Esophagus mucosa (tissue), 1 donor: ENCODE measurements around the gene MECR. TPM values are rescaled to one million over a fixed set of nuclear protein-coding genes. Genes with fewer than 3 reads are reported as not detected.

ENCODE experiments used
- ATAC-seq: fragments of 200-7000 bp; cut with Tn5 transposase; one replicate; pipeline ENCODE4 v1.9.1; 2020
- total RNA-seq: library from RNA; stranded (reverse); gene quantifications from one replicate; pipeline ENCODE4 v1.2.4, GENCODE V29; 2023
- donor health status: DM: yes; HTN: yes; CAD: no.

The MECR gene
- total RNA-seq, 1 donor from 2014 or later: 21.0 TPM

DNA sequence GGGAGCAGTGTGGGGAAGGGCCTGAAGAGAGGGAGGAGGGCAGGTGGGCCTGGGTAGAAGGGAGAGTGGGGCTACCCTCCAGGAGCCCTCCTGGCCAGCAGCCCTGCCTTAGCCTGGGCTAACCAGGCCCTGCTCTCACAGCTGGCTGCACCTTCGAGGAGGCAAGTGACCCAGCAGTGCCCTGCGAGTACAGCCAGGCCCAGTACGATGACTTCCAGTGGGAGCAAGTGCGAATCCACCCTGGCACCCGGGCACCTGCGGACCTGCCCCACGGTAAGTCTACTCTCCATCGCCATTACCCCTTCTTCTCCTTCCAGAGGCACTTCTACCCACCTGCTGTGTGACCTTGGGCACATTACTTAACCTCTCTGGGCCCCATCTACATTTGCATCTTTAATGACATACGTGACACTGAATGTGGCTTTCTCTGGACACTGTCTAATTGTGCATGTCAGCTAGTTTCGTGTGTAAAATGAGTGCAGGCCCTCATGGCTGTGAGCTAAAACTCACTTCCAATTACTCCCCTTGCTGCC lies 24.5 kb upstream of the MECR start:
- no peak for ATAC-seq

DNA sequence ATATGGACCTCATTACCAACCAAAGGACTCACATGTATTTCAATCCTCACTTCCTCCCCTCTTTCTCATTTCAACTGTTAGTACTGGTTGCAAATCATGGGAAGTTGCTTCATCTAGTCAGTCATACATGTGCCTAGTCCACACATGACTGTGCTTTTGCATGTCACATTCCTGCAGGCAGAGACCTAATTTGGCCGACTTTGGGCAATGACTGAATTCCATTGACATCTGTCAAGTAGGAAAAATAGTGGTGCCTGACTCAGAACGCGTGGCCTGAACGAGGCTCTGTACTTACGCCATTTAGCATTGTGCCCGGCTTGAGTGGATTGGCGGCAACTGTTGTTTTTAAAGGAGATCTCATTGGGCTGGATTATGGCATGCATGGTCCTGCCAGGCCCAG lies 23.6 kb upstream of the MECR start:
- ATAC-seq: no peak

DNA sequence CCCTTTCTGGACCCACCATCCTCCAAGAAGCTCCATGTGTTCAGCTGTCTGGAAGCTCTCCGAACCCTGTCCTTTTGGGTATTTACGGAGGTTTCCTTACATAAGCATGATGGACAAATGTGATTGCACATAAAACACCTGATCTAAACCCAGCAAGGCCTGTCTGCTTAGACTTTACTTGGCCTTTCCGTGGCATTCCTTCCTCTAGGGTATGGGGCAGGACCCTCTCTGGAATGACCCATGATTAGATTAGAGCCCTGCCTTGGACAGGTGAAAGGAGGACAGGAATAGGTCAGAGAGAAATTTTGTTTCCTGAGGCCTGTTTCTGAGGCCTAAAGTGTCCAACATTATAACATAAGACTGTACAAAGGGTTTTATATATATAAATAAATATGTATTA lies 22.4 kb upstream of the MECR start:
- ATAC-seq: no peak

DNA sequence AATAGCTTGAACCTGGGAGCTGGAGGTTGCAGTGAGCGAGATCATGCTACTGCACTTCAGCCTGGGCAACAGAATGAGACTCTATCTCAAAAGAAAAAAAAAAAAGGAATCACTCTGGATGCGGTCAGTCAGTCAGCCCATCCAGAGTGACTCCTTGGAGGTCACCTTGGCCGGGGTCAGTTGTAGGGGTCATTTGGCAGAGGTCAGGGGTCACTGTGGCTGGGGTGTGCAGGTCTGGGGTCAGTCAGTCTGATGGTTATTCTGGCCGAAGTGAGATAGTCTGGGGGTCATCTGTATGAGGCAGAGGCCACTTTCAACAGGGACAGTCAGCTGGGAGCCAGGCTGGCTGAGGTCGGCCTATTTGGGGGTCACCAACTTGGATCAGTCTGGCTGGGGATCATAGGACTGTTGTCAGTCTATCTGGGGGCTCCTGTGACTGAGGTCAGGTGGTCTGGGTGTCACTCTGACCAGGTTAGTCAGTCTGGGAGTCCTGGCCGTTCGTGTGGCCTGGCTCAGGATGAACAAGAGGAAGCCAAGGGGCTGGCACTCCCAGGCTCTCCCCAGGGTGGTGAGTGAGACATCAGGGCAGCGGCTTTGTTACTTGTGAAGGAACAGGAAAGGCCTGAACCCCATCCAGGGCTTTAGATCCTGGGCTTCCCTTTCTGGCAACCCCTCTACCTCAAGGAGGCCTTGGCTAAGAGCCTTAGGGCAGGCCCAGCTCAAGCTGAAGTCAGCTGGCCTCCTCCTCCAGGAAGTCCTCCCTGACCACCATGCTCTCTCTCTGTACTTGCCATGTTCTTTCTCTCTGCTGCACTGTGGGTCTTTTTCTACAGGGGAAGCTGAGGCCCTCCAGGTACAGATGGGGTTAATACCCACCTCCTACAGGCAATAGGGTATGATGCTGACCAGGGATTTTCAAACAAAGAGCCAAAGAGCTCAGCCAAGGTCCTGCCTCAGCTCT lies 20.7 kb upstream of the MECR start:
- no peak for ATAC-seq

DNA sequence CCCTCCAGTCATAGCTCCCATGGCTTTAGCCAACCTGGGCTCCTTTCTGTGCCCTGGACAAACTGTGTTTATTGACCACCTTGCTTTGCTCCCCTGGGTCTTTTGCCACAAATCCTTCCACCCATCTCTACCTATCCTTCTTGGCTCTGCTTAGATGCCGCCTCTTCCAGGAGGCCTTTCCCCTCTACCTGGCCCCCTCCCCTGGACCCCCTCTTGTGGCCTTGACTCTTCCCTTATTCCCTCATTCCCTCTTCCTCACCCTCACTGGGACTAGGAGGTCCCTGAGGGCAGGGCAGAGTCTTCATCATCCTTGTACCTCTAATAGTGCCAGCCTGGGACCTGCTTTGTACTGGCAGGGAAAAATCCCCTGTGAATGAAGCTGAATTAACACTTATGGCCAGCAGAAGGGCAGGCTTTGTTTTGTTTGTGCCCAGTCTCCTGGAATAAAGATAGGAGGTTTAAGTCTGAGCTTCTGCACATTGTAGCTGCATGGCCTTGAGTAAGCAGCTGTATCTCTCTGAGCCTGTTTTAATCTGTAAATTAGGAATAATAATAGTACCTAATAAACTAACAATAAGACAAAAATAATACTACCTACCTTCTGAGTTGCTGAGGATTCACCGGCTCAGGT lies 19.3 kb upstream of the MECR start:
- no peak for ATAC-seq

DNA sequence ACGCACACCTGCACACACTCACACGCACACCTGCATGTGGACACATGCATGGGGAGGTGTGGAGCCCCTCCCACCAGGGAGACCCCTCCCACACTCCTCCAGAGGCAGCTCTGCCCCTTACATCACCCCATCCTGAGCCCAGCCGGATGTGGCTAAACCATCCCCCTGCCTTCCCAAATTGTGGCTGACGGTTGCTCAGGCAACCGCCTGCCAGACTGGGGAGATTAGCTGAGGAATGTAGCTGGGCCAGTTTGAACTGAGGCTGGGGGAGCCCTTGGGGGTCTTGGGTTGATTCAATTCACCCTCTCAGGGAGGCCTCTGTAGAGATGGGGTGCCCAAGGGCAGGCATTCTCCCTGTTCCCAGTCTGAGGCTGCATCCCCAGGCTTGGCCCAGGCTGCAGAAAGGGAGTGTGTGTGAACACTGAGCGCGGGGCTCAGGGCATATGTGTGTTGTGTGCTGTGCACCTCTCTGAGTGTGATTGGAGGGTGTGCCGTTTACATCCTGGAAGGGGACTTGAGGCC lies 18.5 kb upstream of the MECR start:
- ATAC-seq: peak; percentile 16

DNA sequence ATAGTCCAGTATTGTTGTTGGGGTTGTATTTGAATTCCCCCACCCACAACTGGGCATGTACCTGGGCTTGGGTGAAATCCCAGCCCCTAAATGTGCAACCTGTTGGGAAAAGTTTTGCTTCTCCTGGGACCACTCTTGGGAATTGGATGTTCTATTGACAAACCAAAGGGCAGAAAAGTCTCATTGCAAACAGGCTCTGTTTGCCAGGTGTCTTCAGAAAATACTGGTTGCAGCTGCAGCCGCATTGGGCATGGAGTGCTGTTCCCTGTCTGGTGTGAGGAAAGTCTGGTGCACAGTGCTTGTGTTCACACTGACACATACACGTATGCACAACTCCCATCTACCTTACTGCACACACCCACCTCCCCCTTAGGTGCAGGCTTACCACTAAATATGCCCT lies 17.7 kb upstream of the MECR start:
- ATAC-seq: no peak

DNA sequence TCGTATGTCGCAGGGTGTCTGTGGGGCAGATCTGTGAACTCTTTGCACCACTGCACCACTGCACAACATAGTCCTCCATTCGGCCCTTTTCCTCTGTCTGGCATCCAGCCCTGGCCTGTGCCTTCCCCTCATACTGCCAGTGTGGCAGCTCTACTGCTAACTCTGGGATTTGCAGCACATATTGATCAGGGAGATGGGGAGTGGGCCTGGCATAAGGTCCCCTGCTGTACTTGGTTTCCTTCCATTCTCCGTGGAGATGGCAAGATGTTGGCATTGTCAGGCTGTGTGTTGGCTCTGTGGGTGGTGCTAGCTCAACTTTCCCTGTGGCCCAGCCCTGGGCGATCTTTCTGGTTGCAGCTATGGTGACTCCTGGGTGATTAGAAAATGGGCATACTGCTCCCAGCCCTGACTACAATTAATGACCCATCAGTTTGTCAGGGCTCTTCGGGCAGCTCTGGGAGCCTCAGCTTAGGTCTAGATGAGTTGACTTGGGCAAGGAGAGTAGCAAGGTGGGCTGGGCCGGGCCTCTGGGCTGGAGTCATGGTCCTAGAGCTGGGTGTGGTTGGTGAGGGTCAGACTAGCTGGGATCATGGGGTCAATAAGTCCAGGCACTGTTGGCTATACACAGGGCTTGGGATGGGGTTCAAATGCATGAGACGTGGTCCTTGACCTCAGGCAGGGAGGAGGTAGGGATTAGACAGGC lies 17.0 kb upstream of the MECR start:
- ATAC-seq: no peak

DNA sequence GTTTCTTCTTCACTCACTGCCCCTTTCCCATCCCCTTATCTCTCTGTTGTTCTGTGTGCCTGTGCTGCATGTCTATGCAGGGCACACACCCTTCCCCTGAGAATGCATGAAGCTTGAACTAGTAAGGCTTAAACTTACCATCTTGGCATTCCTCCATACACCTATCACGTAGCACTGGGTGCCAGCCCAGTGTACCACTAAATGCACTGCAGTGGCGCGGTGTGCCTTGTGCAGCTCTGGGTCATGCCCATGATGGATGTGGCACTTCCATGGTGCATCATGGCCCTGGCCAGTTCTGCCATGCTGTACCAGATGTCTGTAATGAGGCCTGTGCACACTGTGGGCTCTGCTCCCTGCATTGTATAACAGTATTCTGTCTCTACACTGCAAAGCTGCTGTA lies 16.3 kb upstream of the MECR start:
- no peak for ATAC-seq

DNA sequence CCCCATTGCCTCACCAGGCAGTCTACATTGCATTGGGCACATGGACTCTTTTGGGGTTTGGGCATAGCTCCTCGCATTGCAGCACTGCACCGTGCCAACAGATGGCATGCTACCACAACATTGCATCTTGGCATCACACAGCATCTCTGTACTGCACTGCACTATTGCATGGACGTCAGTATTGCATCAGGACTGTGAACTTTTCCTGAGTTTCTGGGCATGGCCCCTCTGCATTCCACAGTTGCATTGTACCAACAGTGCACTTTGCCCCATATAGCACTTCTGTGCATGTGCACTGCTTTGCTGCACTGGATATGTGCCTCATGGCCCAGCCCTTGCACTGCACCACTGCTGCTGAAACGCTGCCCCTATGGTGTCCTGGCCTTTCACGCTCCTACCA lies 15.1 kb upstream of the MECR start:
- peak; percentile 75 for ATAC-seq

DNA sequence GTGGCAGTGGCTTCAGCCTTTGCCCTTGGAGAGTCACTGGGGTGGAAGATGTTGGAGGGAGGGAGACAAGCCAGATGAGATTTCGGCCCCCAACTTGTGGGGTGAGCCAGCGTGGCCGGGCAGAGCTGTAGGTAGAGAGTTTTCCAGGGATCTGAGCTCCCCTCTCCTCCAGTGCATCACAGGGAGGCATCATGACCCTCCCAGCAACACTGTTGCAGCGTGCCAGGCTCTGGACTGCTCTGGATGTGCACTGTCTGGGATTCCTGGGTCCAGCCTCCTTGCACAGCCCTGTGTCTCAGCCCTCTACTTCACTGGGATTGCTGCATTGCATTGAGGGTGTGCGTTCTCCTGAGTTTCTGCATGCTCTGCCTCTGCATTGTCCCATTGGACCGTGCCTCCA lies 14.5 kb upstream of the MECR start:
- no peak for ATAC-seq

DNA sequence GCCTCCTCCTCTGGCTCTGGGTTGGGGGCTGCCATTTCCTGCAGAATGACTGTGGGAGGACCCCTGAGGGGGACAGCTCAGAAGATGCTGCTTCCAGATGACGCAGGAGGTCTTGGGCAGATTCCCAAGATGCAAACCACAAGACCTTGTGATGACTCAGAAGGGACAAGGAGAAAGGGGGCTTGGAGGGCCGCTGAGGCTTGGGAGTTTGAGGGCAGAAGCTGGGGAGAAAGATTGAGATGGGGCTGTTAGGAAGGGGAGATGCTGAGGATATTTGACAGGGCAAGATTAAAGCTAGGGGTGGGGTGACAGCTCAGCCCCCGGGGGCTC lies 13.1 kb upstream of the MECR start:
- ATAC-seq: no peak

DNA sequence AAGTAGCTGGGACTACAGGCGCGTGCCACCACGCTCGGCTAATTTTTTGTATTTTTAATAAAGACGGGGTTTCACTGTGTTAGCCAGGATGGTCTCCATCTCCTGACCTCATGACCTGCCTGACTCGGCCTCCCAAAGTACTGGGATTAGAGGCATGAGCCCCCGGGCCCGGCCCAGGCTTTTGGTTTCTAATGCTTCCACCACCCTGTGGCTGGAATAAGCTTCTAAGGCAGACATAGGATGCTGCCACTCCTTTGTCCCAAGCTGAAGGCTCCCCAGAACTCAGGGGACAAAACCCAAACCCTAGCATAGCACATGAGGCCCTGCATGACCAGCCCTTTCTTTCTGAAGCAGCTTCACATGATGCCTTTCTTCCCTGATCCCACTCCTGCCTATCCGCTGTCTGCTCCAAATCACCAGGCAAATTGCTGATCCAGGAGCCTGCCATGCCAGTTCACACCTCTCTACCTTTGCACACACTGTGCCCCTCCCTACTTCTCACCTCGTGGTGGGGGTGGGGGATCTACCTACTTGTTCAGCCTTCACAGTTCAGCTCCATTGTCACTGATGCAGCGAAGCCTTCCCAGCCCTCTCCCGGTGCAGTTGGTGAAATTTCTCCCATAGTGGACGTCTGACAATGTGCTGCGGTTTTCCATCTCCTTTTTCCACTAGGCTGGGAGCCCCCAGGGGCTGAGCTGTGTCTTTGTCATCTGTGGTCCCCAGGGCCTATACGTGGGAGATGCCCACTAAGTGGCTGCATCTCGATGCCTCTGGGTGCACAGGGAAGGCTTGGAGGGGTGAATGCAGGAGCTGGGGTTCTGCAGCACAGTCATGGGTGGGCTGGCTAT lies 12.5 kb upstream of the MECR start:
- no peak for ATAC-seq

DNA sequence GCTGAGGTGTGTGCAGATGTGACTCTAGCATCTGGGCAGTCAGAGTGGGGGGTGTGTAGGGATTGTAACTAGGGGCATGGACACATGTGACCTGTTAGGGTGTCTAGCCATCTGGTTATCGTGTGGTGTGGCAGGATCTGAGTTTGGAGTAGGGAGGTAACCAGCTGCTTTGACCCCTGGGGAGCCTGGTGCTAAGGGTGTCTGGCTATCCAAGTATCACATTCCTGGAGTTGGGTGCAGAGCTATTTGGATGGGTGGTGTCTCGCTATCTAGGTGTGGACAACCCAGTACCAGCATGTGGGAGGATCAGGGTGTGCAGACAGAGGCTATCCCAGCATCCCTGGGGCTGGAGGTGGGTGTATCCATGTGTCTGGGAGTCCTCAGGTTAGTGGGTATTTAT lies 10.3 kb upstream of the MECR start:
- ATAC-seq: no peak

DNA sequence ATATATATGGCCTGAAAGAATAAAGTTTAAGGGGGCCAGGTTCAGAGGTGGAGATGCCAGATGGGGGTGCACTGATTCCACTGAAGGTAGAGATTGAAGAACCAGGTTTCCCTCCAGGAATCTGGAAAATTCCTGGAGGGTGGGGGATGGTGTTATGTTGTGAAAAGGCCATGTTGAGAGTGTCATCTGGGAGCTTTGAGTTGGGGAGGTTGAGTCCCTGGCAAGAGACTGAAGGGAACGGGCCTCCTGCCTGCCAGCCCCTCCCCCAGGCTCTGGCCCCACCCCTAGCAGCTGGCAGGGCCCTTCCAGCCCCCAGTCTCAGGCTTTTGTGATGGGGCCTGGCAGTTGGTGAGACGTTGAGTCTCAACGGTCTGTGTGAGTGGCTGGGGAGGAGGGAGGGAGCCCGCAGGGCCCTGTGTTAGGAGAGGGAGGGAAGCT lies 9.7 kb upstream of the MECR start:
- ATAC-seq: no peak

DNA sequence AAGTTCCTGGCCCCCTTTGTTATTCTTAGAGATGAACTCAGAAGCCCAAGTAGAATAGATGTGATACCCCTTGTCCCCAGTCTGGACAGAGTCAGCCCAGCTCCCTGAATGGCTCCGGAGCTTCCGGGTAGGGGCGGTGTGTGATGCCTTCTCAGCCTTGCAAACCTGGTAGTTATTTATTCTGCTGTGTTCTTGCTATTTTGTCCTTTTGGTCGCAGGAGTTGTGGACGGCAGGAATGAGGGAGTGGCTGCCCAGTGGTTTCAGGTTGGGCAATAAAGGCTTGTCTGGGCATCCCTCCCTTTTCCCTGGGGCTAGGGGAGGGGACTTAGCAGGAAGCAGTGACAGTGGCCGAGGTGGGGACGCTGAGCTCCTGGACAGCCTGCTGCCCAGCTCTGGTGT lies 8.4 kb upstream of the MECR start:
- peak; percentile 65 for ATAC-seq

DNA sequence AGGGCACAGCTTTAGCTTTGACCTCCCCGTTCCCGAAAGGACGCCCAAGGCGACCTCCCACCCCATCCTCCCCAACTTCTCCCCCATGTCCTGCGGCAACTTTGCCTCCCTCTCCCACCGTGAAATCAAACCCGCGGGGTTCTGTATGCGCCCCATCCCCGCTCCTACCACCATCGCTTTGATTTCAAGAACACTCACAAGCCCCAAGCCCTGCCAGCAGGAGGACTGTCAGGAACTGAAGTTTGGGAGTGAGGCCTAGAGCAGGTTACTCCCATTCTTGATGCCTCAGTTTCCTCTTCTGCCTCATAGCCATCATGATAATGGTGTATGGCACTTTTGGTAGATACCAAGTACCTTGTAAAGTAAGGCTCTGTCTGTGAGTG lies 7.9 kb upstream of the MECR start:
- no peak for ATAC-seq

DNA sequence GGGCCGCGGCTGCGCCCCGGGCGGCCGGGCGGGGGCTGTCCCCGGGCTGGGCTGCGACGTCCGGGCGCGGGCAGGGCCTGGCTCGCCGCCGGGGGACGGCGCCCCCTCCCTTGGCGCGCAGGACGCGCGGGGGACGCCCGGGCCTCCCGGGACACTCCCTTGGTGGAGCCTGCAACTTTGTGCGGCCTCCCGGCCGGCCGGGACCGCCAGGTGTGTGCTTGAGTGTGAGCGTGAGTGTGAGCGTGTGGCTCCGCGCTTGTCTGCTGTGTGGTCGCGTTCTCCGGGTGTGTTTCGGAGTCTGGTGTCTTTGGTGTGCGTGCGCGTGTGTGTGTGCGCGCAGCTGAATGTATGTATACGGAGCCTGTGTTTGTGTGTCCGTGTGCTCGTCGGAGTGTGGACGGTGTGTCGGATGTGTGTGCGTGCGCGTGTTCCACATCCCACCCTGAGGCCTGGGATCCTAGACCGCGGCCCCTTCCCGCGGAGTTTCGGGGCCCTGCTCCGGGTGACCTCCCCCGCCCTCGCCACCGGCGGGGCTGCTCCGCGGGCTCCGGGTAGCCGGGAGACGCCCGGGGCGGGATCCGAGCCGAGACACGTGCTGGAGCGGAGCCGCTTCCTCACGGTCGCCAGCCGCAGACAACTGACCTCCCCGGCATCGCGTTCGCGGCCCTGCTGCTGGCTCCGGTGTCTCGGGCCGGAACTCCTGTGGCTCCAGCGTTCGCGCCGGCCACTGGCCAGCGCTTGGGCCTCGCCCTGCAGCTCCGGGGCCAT lies 7.3 kb upstream of the MECR start:
- peak; percentile 30 for ATAC-seq

DNA sequence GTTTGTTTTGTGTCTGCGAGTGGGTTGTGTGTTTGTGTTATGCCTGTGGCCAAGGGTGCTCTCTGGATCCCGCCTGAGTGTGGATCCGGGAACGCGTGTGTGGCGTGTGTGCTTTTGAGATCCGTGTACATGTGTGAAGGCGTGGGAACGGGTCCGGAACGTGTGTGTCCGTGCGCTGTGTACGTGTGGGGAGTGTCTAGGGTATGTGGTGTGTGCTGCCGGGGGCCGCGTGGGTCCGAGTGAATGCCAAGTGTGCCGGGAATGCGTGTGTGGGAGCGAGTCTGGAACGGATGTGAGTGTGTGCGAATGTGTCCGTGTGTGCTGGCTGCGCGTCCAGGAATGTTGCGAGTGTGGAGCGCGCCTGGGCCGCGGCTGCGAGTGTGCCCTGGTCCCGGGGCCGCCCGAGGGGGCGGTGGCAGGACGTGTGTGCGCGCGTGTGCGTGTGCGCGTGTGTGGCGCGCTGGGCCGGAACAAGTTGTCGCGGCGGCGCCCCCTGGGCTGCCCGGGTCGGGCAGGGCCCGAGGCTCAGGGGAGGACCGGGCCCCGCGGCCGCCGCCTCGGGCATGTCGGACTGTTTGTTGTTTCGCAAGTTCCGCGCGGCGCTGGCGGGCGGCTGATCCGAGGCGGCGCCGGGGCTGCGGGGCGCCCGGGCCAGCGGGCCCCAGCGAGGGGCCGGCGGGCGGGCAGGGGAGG lies 6.5 kb upstream of the MECR start:
- peak; percentile 19 for ATAC-seq

DNA sequence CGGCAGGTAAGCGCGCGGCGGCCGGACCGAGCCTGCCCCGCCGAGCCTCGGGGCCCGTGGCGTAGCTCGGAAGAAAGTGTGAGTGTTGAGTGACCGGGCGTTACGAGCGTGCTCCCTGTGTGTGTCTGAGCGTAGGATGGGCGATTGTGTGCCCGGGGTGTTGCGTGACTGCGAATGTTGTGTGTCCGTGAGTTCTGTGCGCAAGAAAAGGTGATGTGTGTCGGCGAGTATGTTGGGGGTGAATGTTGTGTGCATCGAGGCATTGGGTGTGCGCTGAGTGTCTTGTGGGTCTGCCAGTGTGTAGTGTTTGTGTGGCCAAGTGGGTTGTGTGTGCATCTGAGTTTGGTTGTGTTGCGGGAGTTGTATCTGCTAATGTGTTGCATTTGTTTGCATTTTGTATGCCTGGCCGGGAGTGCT lies 6.0 kb upstream of the MECR start:
- ATAC-seq: peak; percentile 5
